ENCODE results near the gene PLAA. TPM values are rescaled to one million over a fixed set of nuclear protein-coding genes. Genes with fewer than 3 reads are reported as not detected.

Gene PLAA
- total and polyA plus RNA-seq, 10 of the 15 experiments (the other 5 are each of a cell fraction or from before 2014, with no cell fraction given), result 5.6 to 42.4 (median 34.1) TPM

DNA sequence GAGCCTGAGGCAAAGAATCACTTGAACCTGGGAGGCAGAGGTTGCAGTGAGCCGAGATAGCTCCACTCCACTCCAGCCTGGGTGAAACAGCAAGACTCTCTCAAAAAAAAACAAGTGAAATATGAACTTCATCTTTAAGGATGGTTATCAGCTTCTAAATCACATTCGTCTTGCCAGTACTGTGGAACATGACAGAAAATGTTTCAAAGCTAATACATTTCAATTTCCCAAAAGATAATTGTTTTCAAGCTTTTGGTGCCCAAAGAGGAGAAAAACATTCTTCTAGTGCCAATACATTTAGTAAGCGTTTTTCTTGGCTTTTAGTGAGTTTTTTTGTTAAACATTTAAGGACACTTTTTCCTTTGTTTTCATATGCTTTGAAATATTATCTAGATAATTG, 4.8 kb upstream of the PLAA start (continued):
- TF ChIP-seq, protein P1, sequence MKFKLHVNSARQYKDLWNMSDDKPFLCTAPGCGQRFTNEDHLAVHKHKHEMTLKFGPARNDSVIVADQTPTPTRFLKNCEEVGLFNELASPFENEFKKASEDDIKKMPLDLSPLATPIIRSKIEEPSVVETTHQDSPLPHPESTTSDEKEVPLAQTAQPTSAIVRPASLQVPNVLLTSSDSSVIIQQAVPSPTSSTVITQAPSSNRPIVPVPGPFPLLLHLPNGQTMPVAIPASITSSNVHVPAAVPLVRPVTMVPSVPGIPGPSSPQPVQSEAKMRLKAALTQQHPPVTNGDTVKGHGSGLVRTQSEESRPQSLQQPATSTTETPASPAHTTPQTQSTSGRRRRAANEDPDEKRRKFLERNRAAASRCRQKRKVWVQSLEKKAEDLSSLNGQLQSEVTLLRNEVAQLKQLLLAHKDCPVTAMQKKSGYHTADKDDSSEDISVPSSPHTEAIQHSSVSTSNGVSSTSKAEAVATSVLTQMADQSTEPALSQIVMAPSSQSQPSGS (IDR thresholded peaks at IDR 0.05; ENCODE audit: low read length), result no peak
- TF ChIP-seq, protein P2, sequence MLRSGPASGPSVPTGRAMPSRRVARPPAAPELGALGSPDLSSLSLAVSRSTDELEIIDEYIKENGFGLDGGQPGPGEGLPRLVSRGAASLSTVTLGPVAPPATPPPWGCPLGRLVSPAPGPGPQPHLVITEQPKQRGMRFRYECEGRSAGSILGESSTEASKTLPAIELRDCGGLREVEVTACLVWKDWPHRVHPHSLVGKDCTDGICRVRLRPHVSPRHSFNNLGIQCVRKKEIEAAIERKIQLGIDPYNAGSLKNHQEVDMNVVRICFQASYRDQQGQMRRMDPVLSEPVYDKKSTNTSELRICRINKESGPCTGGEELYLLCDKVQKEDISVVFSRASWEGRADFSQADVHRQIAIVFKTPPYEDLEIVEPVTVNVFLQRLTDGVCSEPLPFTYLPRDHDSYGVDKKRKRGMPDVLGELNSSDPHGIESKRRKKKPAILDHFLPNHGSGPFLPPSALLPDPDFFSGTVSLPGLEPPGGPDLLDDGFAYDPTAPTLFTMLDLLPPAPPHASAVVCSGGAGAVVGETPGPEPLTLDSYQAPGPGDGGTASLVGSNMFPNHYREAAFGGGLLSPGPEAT (IDR thresholded peaks at IDR 0.05; ENCODE audit: low read depth), result no peak
- TF ChIP-seq CEBPB (IDR thresholded peaks at IDR 0.05; ENCODE audit: borderline replicate concordance in 1 of 2, low read depth in 2 of 2, low read length in 2 of 2), result no peak
- TF ChIP-seq KDM1A (IDR thresholded peaks at IDR 0.05; ENCODE audit: borderline replicate concordance), result no peak

GRCh38 chr9:26950521-26950920, 3.5 kb upstream of the PLAA start:
- Histone ChIP-seq H2AFZ (ENCODE audit: control insufficient read depth, low read depth, low read length) (no peak overlapping the region), H3K4me3 (no peak overlapping the region), H3K4me2 (ENCODE audit: control insufficient read depth, insufficient read depth) (no peak overlapping the region), H3K36me3 (ENCODE audit: control insufficient read depth in 2 of 2, insufficient read depth in 2 of 2, low read length in 1 of 2) (no peaks in the 10 kb centered on the region), H4K20me1 (ENCODE audit: control insufficient read depth, insufficient read depth) (no peaks in the 10 kb centered on the region), H3K9ac (ENCODE audit: control insufficient read depth, insufficient read depth, low read length) (no peak overlapping the region), H3K27ac (ENCODE audit: control insufficient read depth, insufficient read depth) (no peak overlapping the region), H3K27me3 (replicated peaks in 1 of 2; ENCODE audit: control insufficient read depth in 2 of 2, insufficient read depth in 2 of 2, low read length in 1 of 2) (no peaks in the 10 kb centered on the region), H3K9me3 (replicated peaks; ENCODE audit: control insufficient read depth, insufficient read depth, low read length) (no peaks in the 10 kb centered on the region), H3K4me1 (ENCODE audit: control insufficient read depth, insufficient read depth, low read length) (no peaks in the 10 kb centered on the region), H3K79me2 (ENCODE audit: control insufficient read depth, insufficient read depth, low read length) (peaks cover 17% of the 10 kb centered on the region)
- in situ Hi-C loops (cut with MboI) (no loop called here), intact Hi-C loops (cut with micrococcal nuclease; ENCODE audit: unreplicated experiment) (no loop called here)
- POLR2A ChIA-PET, result no interaction called here
- no TSS peak for BruUV-seq (replicated peaks)
- RAD21 ChIA-PET (ENCODE audit: unreplicated experiment), result no interaction called here
- FAIRE-seq (no peak), ATAC-seq (no peak), DNase-seq (ENCODE audit: low read depth, low spot score) (no peak)
- 90% methylated on average over 1 of the region's 1 CpG for WGBS (ENCODE audit: insufficient coverage, insufficient replicate concordance, low lambda C conversion rate, missing lambda C conversion rate)
- SMC1A ChIA-PET (ENCODE audit: uncharacterized antibody, unreplicated experiment), result no interaction called here
- CTCF ChIA-PET, result no interaction called here
- no peak for TF ChIP-seq IRF3 (IDR thresholded peaks at IDR 0.05)
- no peak for TF ChIP-seq PAX8 (IDR thresholded peaks at IDR 0.05)
- no peak for TF ChIP-seq GATAD2B (conservative IDR thresholded peaks at IDR 0.05; ENCODE audit: low read depth)
- TF ChIP-seq, protein P3, sequence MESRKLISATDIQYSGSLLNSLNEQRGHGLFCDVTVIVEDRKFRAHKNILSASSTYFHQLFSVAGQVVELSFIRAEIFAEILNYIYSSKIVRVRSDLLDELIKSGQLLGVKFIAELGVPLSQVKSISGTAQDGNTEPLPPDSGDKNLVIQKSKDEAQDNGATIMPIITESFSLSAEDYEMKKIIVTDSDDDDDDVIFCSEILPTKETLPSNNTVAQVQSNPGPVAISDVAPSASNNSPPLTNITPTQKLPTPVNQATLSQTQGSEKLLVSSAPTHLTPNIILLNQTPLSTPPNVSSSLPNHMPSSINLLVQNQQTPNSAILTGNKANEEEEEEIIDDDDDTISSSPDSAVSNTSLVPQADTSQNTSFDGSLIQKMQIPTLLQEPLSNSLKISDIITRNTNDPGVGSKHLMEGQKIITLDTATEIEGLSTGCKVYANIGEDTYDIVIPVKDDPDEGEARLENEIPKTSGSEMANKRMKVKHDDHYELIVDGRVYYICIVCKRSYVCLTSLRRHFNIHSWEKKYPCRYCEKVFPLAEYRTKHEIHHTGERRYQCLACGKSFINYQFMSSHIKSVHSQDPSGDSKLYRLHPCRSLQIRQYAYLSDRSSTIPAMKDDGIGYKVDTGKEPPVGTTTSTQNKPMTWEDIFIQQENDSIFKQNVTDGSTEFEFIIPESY (IDR thresholded peaks at IDR 0.05), result no peak
- TF ChIP-seq, protein P4, sequence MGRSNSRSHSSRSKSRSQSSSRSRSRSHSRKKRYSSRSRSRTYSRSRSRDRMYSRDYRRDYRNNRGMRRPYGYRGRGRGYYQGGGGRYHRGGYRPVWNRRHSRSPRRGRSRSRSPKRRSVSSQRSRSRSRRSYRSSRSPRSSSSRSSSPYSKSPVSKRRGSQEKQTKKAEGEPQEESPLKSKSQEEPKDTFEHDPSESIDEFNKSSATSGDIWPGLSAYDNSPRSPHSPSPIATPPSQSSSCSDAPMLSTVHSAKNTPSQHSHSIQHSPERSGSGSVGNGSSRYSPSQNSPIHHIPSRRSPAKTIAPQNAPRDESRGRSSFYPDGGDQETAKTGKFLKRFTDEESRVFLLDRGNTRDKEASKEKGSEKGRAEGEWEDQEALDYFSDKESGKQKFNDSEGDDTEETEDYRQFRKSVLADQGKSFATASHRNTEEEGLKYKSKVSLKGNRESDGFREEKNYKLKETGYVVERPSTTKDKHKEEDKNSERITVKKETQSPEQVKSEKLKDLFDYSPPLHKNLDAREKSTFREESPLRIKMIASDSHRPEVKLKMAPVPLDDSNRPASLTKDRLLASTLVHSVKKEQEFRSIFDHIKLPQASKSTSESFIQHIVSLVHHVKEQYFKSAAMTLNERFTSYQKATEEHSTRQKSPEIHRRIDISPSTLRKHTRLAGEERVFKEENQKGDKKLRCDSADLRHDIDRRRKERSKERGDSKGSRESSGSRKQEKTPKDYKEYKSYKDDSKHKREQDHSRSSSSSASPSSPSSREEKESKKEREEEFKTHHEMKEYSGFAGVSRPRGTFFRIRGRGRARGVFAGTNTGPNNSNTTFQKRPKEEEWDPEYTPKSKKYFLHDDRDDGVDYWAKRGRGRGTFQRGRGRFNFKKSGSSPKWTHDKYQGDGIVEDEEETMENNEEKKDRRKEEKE (IDR thresholded peaks at IDR 0.05), result no peak
- TF ChIP-seq SKIL (IDR thresholded peaks at IDR 0.05; ENCODE audit: low read depth, poor library complexity, severe bottlenecking), result no peak
- no peak for TF ChIP-seq EP300 (IDR thresholded peaks at IDR 0.05; ENCODE audit: borderline replicate concordance in 1 of 2, control insufficient read depth in 1 of 2, low read depth in 2 of 2, low read length in 2 of 2)
